Aorta (tissue), 5 donors: ENCODE data around the gene ESRRG. TPM values are rescaled to one million over a fixed set of nuclear protein-coding genes. Genes with fewer than 3 reads are reported as not detected.

Source experiments
- ATAC-seq: fragments of 200-7000 bp; cut with Tn5 transposase; one replicate; pipeline ENCODE4 v1.9.1; 2022; ENCODE audit warnings: moderate library complexity; ENCODE audit not compliant: low FRiP score
- DNase-seq, 2 donors: peaks; one replicate each; pipeline ENCODE4 v3.0.0-alpha.2; 2020
- H3K27ac ChIP-seq, 2 donors: one replicate each; pipeline ENCODE4 v1.5.1; 2013; ENCODE audit warnings: low read length in 2 of 2, mild to moderate bottlenecking in 2 of 2, moderate library complexity in 2 of 2, control low read depth in 1 of 2, inconsistent platforms in 1 of 2, low read depth in 1 of 2
- H3K27me3 ChIP-seq, 2 donors: one replicate each; pipeline ENCODE4 v1.6.1; 2013; ENCODE audit warnings: control low read depth in 1 of 2, low read length in 1 of 2, mild to moderate bottlenecking in 1 of 2, moderate library complexity in 1 of 2; ENCODE audit not compliant: insufficient read depth in 2 of 2, control insufficient read depth in 1 of 2
- H3K36me3 ChIP-seq, 2 donors: one replicate each; pipeline ENCODE4 v1.6.1; 2013; ENCODE audit warnings: control low read depth in 1 of 2, low read length in 1 of 2, mild to moderate bottlenecking in 1 of 2; ENCODE audit not compliant: insufficient read depth in 2 of 2, control insufficient read depth in 1 of 2
- H3K4me1 ChIP-seq, 2 donors: one replicate each; pipeline ENCODE4 v1.6.1; 2013; ENCODE audit warnings: low read length in 2 of 2, control low read depth in 1 of 2, mild to moderate bottlenecking in 1 of 2, moderate library complexity in 1 of 2; ENCODE audit not compliant: insufficient read depth in 2 of 2, control insufficient read depth in 1 of 2
- H3K4me3 ChIP-seq, 2 donors: one replicate each; pipeline ENCODE4 v1.5.1; 2013; ENCODE audit warnings: low read length in 2 of 2, control low read depth in 1 of 2, mild to moderate bottlenecking in 1 of 2
- H3K9me3 ChIP-seq: one replicate; pipeline ENCODE4 v1.6.1; 2013; ENCODE audit warnings: mild to moderate bottlenecking, low read length; ENCODE audit not compliant: control insufficient read depth
- WGBS, 2 donors: extraction: QIAGEN DNeasy Blood & Tissue Kit; methylation state at CpG; one replicate each; pipeline ENCODE4 v1.1.7; 2013; 5-methylcytosine and 5-hydroxymethylcytosine counted together
- intact Hi-C, 2 donors: fragments of 100-400 bp; cut with DNase I; formaldehyde crosslinking; loops; one replicate each; pipeline versions ENCODE4 v1.14.2 to v1.15.0; 2022
- polyA plus RNA-seq, 2 donors: library from polyadenylated mRNA; stranded (reverse); fragments of 200-250 nt; gene quantifications; one replicate each; pipeline ENCODE4 v1.2.3, GENCODE V29; 2013
- total RNA-seq, 2 donors: library from RNA; stranded (reverse); fragmentation: NEBNext Ultra II Directional; extraction: Animal tissue kit (Norgen Biotek cat#: 25700); gene quantifications; one replicate each; pipeline ENCODE4 v1.2.1, GENCODE V29; 2021
- donor health status: healthy with polysubstance abuse.
- donor health status: Bipolar disorder and iron deficiency.
- donor health status: DM: no; HTN: no; CAD: no.
- donor health status: DM: no; HTN: no; CAD: no.
- donor health status: DM: yes; HTN: yes; CAD: no.

Gene ESRRG
- total and polyA plus RNA-seq, 4 donors, result 0.21 to 1.3 TPM; not detected in 2

- intact Hi-C loops, result no loop called here
- ATAC-seq (no peak), DNase-seq (no peak)
- H3K4me3 ChIP-seq, result no peak overlapping the region
- no peaks in the 10 kb centered on the region for H3K36me3 ChIP-seq
- no peak overlapping the region for H3K27ac ChIP-seq
- no peaks in the 10 kb centered on the region for H3K9me3 ChIP-seq
- 73 to 75% methylated on average over 1 of the region's 1 CpG for WGBS, 2 donors
- no peaks in the 10 kb centered on the region for H3K4me1 ChIP-seq
- H3K27me3 ChIP-seq, result no peaks in the 10 kb centered on the region
These were observed 57.8 kb downstream of the ESRRG start for GRCh38 chr1:216665406-216665805.

- H3K27me3 ChIP-seq, result no peaks in the 10 kb centered on the region
- DNase-seq, result no peak
- no peaks in the 10 kb centered on the region for H3K4me1 ChIP-seq
- no peaks in the 10 kb centered on the region for H3K36me3 ChIP-seq
- H3K4me3 ChIP-seq, result no peak overlapping the region
- intact Hi-C loops, result no loop called here
- WGBS, 2 donors, result 79 to 84% methylated on average over 3 of the region's 3 CpGs
- no peak for ATAC-seq
- no peak overlapping the region for H3K27ac ChIP-seq
- no peaks in the 10 kb centered on the region for H3K9me3 ChIP-seq
These were observed 60.5 kb downstream of the ESRRG start for GRCh38 chr1:216662681-216663080.

GRCh38 chr1:216660561-216660960 lies 62.7 kb downstream of the ESRRG start:
- no peaks in the 10 kb centered on the region for H3K36me3 ChIP-seq
- H3K4me3 ChIP-seq, result no peak overlapping the region
- intact Hi-C loops, result no loop called here
- ATAC-seq, result no peak
- WGBS, 2 donors, result 73 to 78% methylated on average over 1 of the region's 1 CpG
- H3K9me3 ChIP-seq, result no peaks in the 10 kb centered on the region
- H3K27me3 ChIP-seq, result no peaks in the 10 kb centered on the region
- H3K4me1 ChIP-seq, result no peaks in the 10 kb centered on the region
- no peak overlapping the region for H3K27ac ChIP-seq
- no peak for DNase-seq

GRCh38 chr1:216653001-216653400 lies 70.2 kb downstream of the ESRRG start:
- intact Hi-C loops, result no loop called here
- no peak overlapping the region for H3K27ac ChIP-seq
- DNase-seq (no peak), ATAC-seq (no peak)
- WGBS, 2 donors, result 70 to 74% methylated on average over 4 of the region's 4 CpGs
- no peaks in the 10 kb centered on the region for H3K36me3 ChIP-seq
- H3K9me3 ChIP-seq, result no peaks in the 10 kb centered on the region
- peaks cover 0 to 1% of the 10 kb centered on the region in 2 donors for H3K27me3 ChIP-seq
- no peak overlapping the region for H3K4me3 ChIP-seq
- H3K4me1 ChIP-seq, result no peaks in the 10 kb centered on the region

GRCh38 chr1:216651826-216652418 lies 71.3 kb downstream of the ESRRG start:
- 65 to 66% methylated on average over 6 of the region's 6 CpGs for WGBS, 2 donors
- ATAC-seq (no peak), DNase-seq (no peak)
- intact Hi-C loops, result no loop called here
- peaks cover 0 to 1% of the 10 kb centered on the region in 2 donors for H3K27me3 ChIP-seq
- H3K36me3 ChIP-seq, result no peaks in the 10 kb centered on the region
- H3K9me3 ChIP-seq, result no peaks in the 10 kb centered on the region
- H3K27ac ChIP-seq, result no peak overlapping the region
- no peaks in the 10 kb centered on the region for H3K4me1 ChIP-seq
- H3K4me3 ChIP-seq, result no peak overlapping the region

GRCh38 chr1:216643176-216643575 lies 80.1 kb downstream of the ESRRG start:
- Histone ChIP-seq H3K4me1 (no peaks in the 10 kb centered on the region), H3K27ac (no peak overlapping the region), H3K9me3 (no peaks in the 10 kb centered on the region), H3K36me3 (no peaks in the 10 kb centered on the region), H3K4me3 (no peak overlapping the region), H3K27me3 (no peaks in the 10 kb centered on the region)
- intact Hi-C loops, result no loop called here
- 92 to 94% methylated on average over 1 of the region's 1 CpG for WGBS, 2 donors
- no peak for ATAC-seq
- no peak for DNase-seq

GRCh38 chr1:216641669-216642460 lies 81.4 kb downstream of the ESRRG start:
- H3K27ac ChIP-seq, result no peak overlapping the region
- intact Hi-C loops, result no loop called here
- DNase-seq (no peak), ATAC-seq (no peak)
- H3K4me3 ChIP-seq, result no peak overlapping the region
- H3K27me3 ChIP-seq, result no peaks in the 10 kb centered on the region
- H3K4me1 ChIP-seq, result no peaks in the 10 kb centered on the region
- 82 to 87% methylated on average over 2 of the region's 2 CpGs for WGBS, 2 donors
- H3K9me3 ChIP-seq, result no peaks in the 10 kb centered on the region
- no peaks in the 10 kb centered on the region for H3K36me3 ChIP-seq

GRCh38 chr1:216640100-216640499 lies 83.1 kb downstream of the ESRRG start:
- no peak overlapping the region for H3K4me3 ChIP-seq
- no peak for ATAC-seq
- H3K9me3 ChIP-seq, result no peaks in the 10 kb centered on the region
- intact Hi-C loops, result no loop called here
- no peak overlapping the region for H3K27ac ChIP-seq
- no peak for DNase-seq
- WGBS, 2 donors, result 91 to 94% methylated on average over 3 of the region's 3 CpGs
- H3K36me3 ChIP-seq, result no peaks in the 10 kb centered on the region
- no peaks in the 10 kb centered on the region for H3K27me3 ChIP-seq
- H3K4me1 ChIP-seq, result no peaks in the 10 kb centered on the region

GRCh38 chr1:216632980-216633379 lies 90.2 kb downstream of the ESRRG start:
- intact Hi-C loops, result no loop called here
- WGBS, 2 donors, result 61 to 77% methylated on average over 3 of the region's 3 CpGs
- no peaks in the 10 kb centered on the region for H3K27me3 ChIP-seq
- DNase-seq (no peak), ATAC-seq (no peak)
- no peaks in the 10 kb centered on the region for H3K36me3 ChIP-seq
- no peak overlapping the region for H3K27ac ChIP-seq
- no peaks in the 10 kb centered on the region for H3K4me1 ChIP-seq
- no peak overlapping the region for H3K4me3 ChIP-seq
- H3K9me3 ChIP-seq, result no peaks in the 10 kb centered on the region
